HCT116 (cell line): ENCODE data around the gene GABBR2. TPM values are rescaled to one million over a fixed set of nuclear protein-coding genes. Genes with fewer than 3 reads are reported as not detected.

ENCODE experiments used
- ATAC-seq: fragments of 200-7000 bp; cut with Tn5 transposase; 2 replicates; pipeline ENCODE4 v1.9.1; 2020; ENCODE audit warnings: mild to moderate bottlenecking, moderate library complexity
- BruUV-seq: library from RNA; stranded (reverse); fragments of 400-500 nt; replicated peaks from 2 replicates; lab custom pipeline; 2021; lab: Mats Ljungman, UMichigan
- CTCF ChIA-PET: fragments of 300-600 bp; sonication (Branson Sonifier 250); formaldehyde crosslinking; loops from one replicate; lab custom pipeline; 2021; ENCODE audit warnings: antibody characterized with exemption; lab: Charles Lee
- POLR2A ChIA-PET: fragments of 300-600, 350-600 bp; sonication (Branson Sonifier 250); formaldehyde crosslinking; loops from one replicate; lab custom pipeline; 2021; ENCODE audit warnings: antibody characterized with exemption; lab: Charles Lee
- RAD21 ChIA-PET, 2 experiments: fragments of 300-600 bp; sonication (Branson Sonifier 250); formaldehyde crosslinking; loops; one replicate each; lab custom pipeline; 2023; ENCODE audit warnings: low total read pairs in 2 of 2; ENCODE audit not compliant: uncharacterized antibody in 2 of 2, unreplicated experiment in 2 of 2, low non-redundant PET in 1 of 2; lab: Charles Lee
- DNase-seq: peaks from one replicate; pipeline ENCODE4 v3.0.0-alpha.2; 2010; ENCODE audit warnings: low read depth, low spot score
- H2AFZ ChIP-seq: fragments of 200-600 bp; shearing (Covaris generic), sonication (generic); 2 replicates; pipeline ENCODE4 v1.6.1; 2017; ENCODE audit warnings: low read depth, mixed run types, mixed read lengths, antibody characterized with exemption, low read length; ENCODE audit not compliant: poor library complexity, severe bottlenecking
- H3K27ac ChIP-seq: 2 replicates; pipeline ENCODE4 v1.5.1; 2012; ENCODE audit warnings: low read depth, low read length
- H3K27me3 ChIP-seq: fragments of 200-600 bp; sonication (generic); 2 replicates; pipeline ENCODE4 v1.6.1; 2016; ENCODE audit warnings: mixed run types, low read length, mixed read lengths; ENCODE audit not compliant: insufficient read depth
- H3K36me3 ChIP-seq, 2 experiments: fragments of 200-500 bp in 1 of 2; fragments of 200-600 bp in 1 of 2; sonication (Bioruptor generic) in 1 of 2; sonication (generic) in 1 of 2; 2 replicates each; pipeline versions ENCODE4 v1.5.1 to v1.6.1; 2014 to 2016; ENCODE audit warnings: low read length in 2 of 2, inconsistent platforms in 1 of 2, mixed read lengths in 1 of 2, mixed run types in 1 of 2; ENCODE audit not compliant: insufficient read depth in 2 of 2, control insufficient read depth in 1 of 2
- H3K4me1 ChIP-seq, 2 experiments: fragments of 200-600 bp in 1 of 2; sonication (generic) in 1 of 2; 2 replicates each; pipeline versions ENCODE4 v1.5.1 to v1.6.1; 2012 to 2017; ENCODE audit warnings: low read length in 2 of 2, inconsistent platforms in 1 of 2, mild to moderate bottlenecking in 1 of 2, mixed read lengths in 1 of 2, mixed run types in 1 of 2, moderate library complexity in 1 of 2; ENCODE audit not compliant: insufficient read depth in 2 of 2, control insufficient read depth in 1 of 2
- H3K4me2 ChIP-seq: fragments of 200-600 bp; sonication (generic); 2 replicates; pipeline ENCODE4 v1.6.1; 2017; ENCODE audit warnings: mixed run types, low read length, mixed read lengths
- H3K4me3 ChIP-seq, 2 experiments: fragments of 200-600 bp in 1 of 2; sonication (generic) in 1 of 2; replicated peaks in 1 of 2; 2 replicates each; pipeline ENCODE4 v1.5.1; 2011 to 2016; ENCODE audit warnings: low read length in 2 of 2, control low read depth in 1 of 2, low read depth in 1 of 2, mild to moderate bottlenecking in 1 of 2, mixed read lengths in 1 of 2, mixed run types in 1 of 2
- H3K79me2 ChIP-seq: fragments of 200-600 bp; sonication (generic); 2 replicates; pipeline ENCODE4 v1.6.1; 2017; ENCODE audit warnings: mild to moderate bottlenecking, mixed run types, low read length, moderate library complexity, mixed read lengths; ENCODE audit not compliant: insufficient read depth
- H3K9ac ChIP-seq: fragments of 200-600 bp; sonication (generic); 2 replicates; pipeline ENCODE4 v1.6.1; 2016; ENCODE audit warnings: low read length, mixed read lengths
- H3K9me2 ChIP-seq: fragments of 200-600 bp; sonication (generic), shearing (Covaris generic); 2 replicates; pipeline ENCODE4 v1.6.1; 2017; ENCODE audit warnings: mixed run types, mild to moderate bottlenecking, moderate library complexity; ENCODE audit not compliant: insufficient read depth
- H3K9me3 ChIP-seq, 2 experiments: fragments of 200-500 bp in 1 of 2; fragments of 200-600 bp in 1 of 2; sonication (Bioruptor generic) in 1 of 2; sonication (generic) in 1 of 2; 2 replicates each; pipeline ENCODE4 v1.6.1; 2014 to 2017; ENCODE audit warnings: low read length in 2 of 2, mixed read lengths in 2 of 2, inconsistent platforms in 1 of 2, low read depth in 1 of 2, mild to moderate bottlenecking in 1 of 2, mixed run types in 1 of 2, moderate library complexity in 1 of 2; ENCODE audit not compliant: control insufficient read depth in 1 of 2, insufficient read depth in 1 of 2
- H4K20me1 ChIP-seq: fragments of 200-600 bp; sonication (generic), shearing (Covaris generic); 2 replicates; pipeline ENCODE4 v1.6.1; 2017; ENCODE audit warnings: mixed run types, mild to moderate bottlenecking, moderate library complexity; ENCODE audit not compliant: insufficient read depth
- ATF3 ChIP-seq: IDR thresholded peaks from 2 replicates; pipeline ENCODE4 v1.6.1; 2012
- CBX3 ChIP-seq: IDR thresholded peaks from 2 replicates; pipeline ENCODE4 v1.6.1; 2012; ENCODE audit warnings: low read depth
- CEBPB ChIP-seq: IDR thresholded peaks from 2 replicates; pipeline ENCODE4 v1.6.1; 2012; ENCODE audit warnings: low read depth
- CTCF ChIP-seq, 3 experiments: fragments of 200-600 bp in 1 of 3; sonication (generic) in 1 of 3; IDR thresholded peaks in 2 of 3; conservative IDR thresholded peaks in 1 of 3; 2 replicates each; pipeline ENCODE4 v1.5.1; 2012 to 2017; ENCODE audit warnings: low read depth in 2 of 3, low read length in 2 of 3, antibody characterized with exemption in 1 of 3, borderline replicate concordance in 1 of 3, control low read depth in 1 of 3, mild to moderate bottlenecking in 1 of 3, mixed read lengths in 1 of 3, mixed run types in 1 of 3, moderate library complexity in 1 of 3; ENCODE audit not compliant: insufficient read depth in 1 of 3
- EGR1 ChIP-seq: IDR thresholded peaks from 2 replicates; pipeline ENCODE4 v1.6.1; 2012; ENCODE audit warnings: low read depth
- FOSL1 ChIP-seq: IDR thresholded peaks from 2 replicates; pipeline ENCODE4 v1.6.1; 2012; ENCODE audit warnings: low read depth
- JUND ChIP-seq: IDR thresholded peaks from 2 replicates; pipeline ENCODE4 v1.6.1; 2012
- MAX ChIP-seq: IDR thresholded peaks from 2 replicates; pipeline ENCODE4 v1.6.1; 2012
- POLR2A ChIP-seq: IDR thresholded peaks from 2 replicates; pipeline ENCODE4 v1.7.0; 2011; ENCODE audit warnings: borderline replicate concordance; ENCODE audit not compliant: insufficient read depth, insufficient read length; ENCODE audit errors: extremely low read depth
- POLR2AphosphoS5 ChIP-seq: IDR thresholded peaks from 2 replicates; pipeline ENCODE4 v1.6.1; 2011; ENCODE audit warnings: mild to moderate bottlenecking, low read depth, low read length, moderate library complexity
- RAD21 ChIP-seq: IDR thresholded peaks from 2 replicates; pipeline ENCODE4 v1.6.1; 2012; ENCODE audit warnings: low read depth, mild to moderate bottlenecking
- REST ChIP-seq: IDR thresholded peaks from 2 replicates; pipeline ENCODE4 v1.6.1; 2012; ENCODE audit warnings: low read depth
- SIN3A ChIP-seq: IDR thresholded peaks from 2 replicates; pipeline ENCODE4 v1.6.1; 2012; ENCODE audit warnings: low read depth
- SP1 ChIP-seq: IDR thresholded peaks from 2 replicates; pipeline ENCODE4 v1.6.1; 2012; ENCODE audit warnings: low read depth
- SRF ChIP-seq: IDR thresholded peaks from 2 replicates; pipeline ENCODE4 v1.6.1; 2012; ENCODE audit warnings: low read depth
- ZBTB33 ChIP-seq: IDR thresholded peaks from 2 replicates; pipeline ENCODE4 v1.6.1; 2011; ENCODE audit warnings: mild to moderate bottlenecking, low read length, moderate library complexity; ENCODE audit not compliant: insufficient replicate concordance; ENCODE audit errors: extremely low read depth
- ZFX ChIP-seq: fragments of 450-650 bp; IDR thresholded peaks from 2 replicates; pipeline ENCODE4 v1.6.1; 2017
- ZNF274 ChIP-seq: fragments of 200-500 bp; sonication (Bioruptor generic); IDR thresholded peaks from 2 replicates; pipeline ENCODE4 v1.6.1; 2014; ENCODE audit warnings: mild to moderate bottlenecking, low read depth, low read length, inconsistent platforms
- intact Hi-C: fragments of 100-400 bp; cut with micrococcal nuclease; formaldehyde crosslinking; loops from 2 replicates; pipeline ENCODE4 v1.10.0; 2022
- total RNA-seq: library from RNA; stranded (reverse); gene quantifications from one replicate; pipeline ENCODE4 v1.2.1, GENCODE V29; 2021; ENCODE audit not compliant: unreplicated experiment

GABBR2 gene
- total RNA-seq, 1 experiment from 2014 or later = 0.15 TPM

- Histone ChIP-seq H3K9ac (no peak overlapping the region), H3K9me3 (no peaks in the 10 kb centered on the region), H4K20me1 (no peaks in the 10 kb centered on the region), H3K27me3 (no peaks in the 10 kb centered on the region), H3K4me3 (no peak overlapping the region), H3K79me2 (no peaks in the 10 kb centered on the region), H3K4me1 (peaks cover 0 to 23% of the 10 kb centered on the region in 2 experiments; a peak in 2 of 4 replicates), H3K4me2 (no peak overlapping the region), H3K27ac (no peak overlapping the region), H3K9me2 (no peaks in the 10 kb centered on the region), H2AFZ (no peak overlapping the region), H3K36me3 (no peaks in the 10 kb centered on the region)
- ChIA-PET POLR2A (no interaction called here), CTCF (no interaction called here), RAD21 (no interaction called here)
- no peak for DNase-seq
- TF ChIP-seq POLR2A = no peak
- TF ChIP-seq SIN3A = no peak
- TF ChIP-seq EGR1 = no peak
- TF ChIP-seq JUND = no peak
- no peak for TF ChIP-seq REST
- no peak for TF ChIP-seq ATF3
- no peak for TF ChIP-seq RAD21
- no peak for TF ChIP-seq ZNF274
- no peak for TF ChIP-seq CTCF (IDR thresholded peaks at IDR 0.05 in 2 of 3, conservative IDR thresholded peaks at IDR 0.05 in 1 of 3; ENCODE audit: borderline replicate concordance in 1 of 3, insufficient read depth in 1 of 3, low read depth in 2 of 3, low read length in 2 of 3)
- TF ChIP-seq SRF = no peak
- TF ChIP-seq MAX = no peak
- TF ChIP-seq FOSL1 = no peak
- TF ChIP-seq ZFX = no peak
- TF ChIP-seq ZBTB33 = no peak
- TF ChIP-seq CEBPB = no peak
- no peak for TF ChIP-seq SP1
- TF ChIP-seq CBX3 = no peak
- no peak for TF ChIP-seq POLR2AphosphoS5
- no peak for ATAC-seq
- intact Hi-C loops = no loop called here
- no TSS peak for BruUV-seq
Measured at GRCh38 chr9:98491231-98491651, 217.5 kb downstream of the GABBR2 start.
